ENCODE data around the gene PPP1R14C. TPM values are rescaled to one million over a fixed set of nuclear protein-coding genes. Genes with fewer than 3 reads are reported as not detected.

The PPP1R14C gene
- total and polyA plus RNA-seq, 2 of the 13 experiments (the other 11 are each of a cell fraction or from before 2014, with no cell fraction given) = not detected

GRCh38 chr6:150288456-150288855 is 145.6 kb downstream of the PPP1R14C start (continued):
- TF ChIP-seq ZNF136 (CRISPR knock-in tag; IDR thresholded peaks at IDR 0.05; ENCODE audit: low read depth) (no peak), ZNF788 (CRISPR knock-in tag; IDR thresholded peaks at IDR 0.05; ENCODE audit: borderline replicate concordance) (no peak), DR1 (CRISPR knock-in tag; IDR thresholded peaks at IDR 0.05) (no peak)

DNA sequence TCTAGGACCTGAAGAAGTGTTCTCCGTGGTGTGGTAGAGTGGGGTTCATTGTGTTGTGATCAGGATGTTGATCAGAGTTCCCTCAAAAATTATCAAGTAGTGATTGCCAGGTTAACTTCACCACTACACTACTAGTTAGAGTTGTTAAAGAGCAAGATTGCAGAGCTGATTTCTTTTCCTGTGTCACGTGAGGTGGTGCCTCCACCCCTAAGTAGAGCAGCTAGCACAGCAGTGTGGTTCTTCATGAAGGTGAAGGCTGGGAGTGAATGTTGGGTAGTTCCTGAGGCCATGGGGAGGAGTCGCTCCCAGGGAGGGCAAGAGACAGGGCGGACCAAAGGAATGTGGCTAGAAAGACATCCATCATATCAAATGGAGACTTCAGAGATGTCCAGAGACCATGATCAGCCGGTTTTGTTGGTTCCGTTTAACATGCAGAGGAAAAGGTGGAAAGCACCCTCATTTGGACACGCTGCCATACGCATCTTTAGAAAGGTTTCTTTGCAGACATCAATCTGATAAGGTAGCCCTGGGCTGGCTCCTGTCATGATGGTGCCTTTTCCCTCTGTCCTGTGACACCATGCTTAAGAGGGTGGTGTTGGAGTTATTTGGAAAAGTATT is 146.7 kb downstream of the PPP1R14C start:
- Histone ChIP-seq H3K27ac (ENCODE audit: extremely low read length, insufficient read depth, low read length) (no peak overlapping the region), H3K79me2 (ENCODE audit: insufficient read depth, low read length) (no peaks in the 10 kb centered on the region), H2AFZ (ENCODE audit: low read length) (no peak overlapping the region), H3K4me2 (ENCODE audit: low read depth, low read length) (no peak overlapping the region), H3K36me3 (replicated peaks in 1 of 2; ENCODE audit: control insufficient read depth in 1 of 2, insufficient read depth in 2 of 2, low read length in 2 of 2) (no peaks in the 10 kb centered on the region), H3K4me3 (replicated peaks in 1 of 3; ENCODE audit: insufficient read depth in 1 of 3, low read depth in 2 of 3, low read length in 3 of 3) (no peak overlapping the region), H3K4me1 (ENCODE audit: insufficient read depth, low read length) (no peaks in the 10 kb centered on the region), H4K20me1 (ENCODE audit: insufficient read depth, low read length) (no peaks in the 10 kb centered on the region), H3K9me3 (ENCODE audit: low read length) (peaks cover 5% of the 10 kb centered on the region; the same call in 1 of the 2 replicates), H3K9ac (ENCODE audit: insufficient read depth, low read depth, low read length) (no peak overlapping the region), H3K27me3 (ENCODE audit: control insufficient read depth in 1 of 2, insufficient read depth in 2 of 2, low read length in 2 of 2) (peaks cover 0 to 17% of the 10 kb centered on the region in 2 experiments; a peak in 1 of 5 replicates)
- intact Hi-C loops (cut with micrococcal nuclease; ENCODE audit: unreplicated experiment) (no loop called here), in situ Hi-C loops (cut with HindIII; ENCODE audit: extremely low pct_ligation_motif_present, low pct_unique_long_range_greater_than_20kb) (no loop called here)
- ATAC-seq (no peak), FAIRE-seq (no peak), DNase-seq (ENCODE audit: low spot score) (no peak)
- CTCF ChIA-PET (ENCODE audit: low intra/inter-chr PET ratio, low total read pairs) = no interaction called here
- no peak for TF ChIP-seq ZNF337 (CRISPR knock-in tag; IDR thresholded peaks at IDR 0.05; ENCODE audit: borderline replicate concordance, low read depth)
- WGBS (ENCODE audit: low lambda C conversion rate) = 37% methylated on average over 8 of the region's 8 CpGs
- BruUV-seq (replicated peaks) = no TSS peak
- POLR2A ChIA-PET = interaction anchor here (0.7 kb wide), 1 partner anchor 206 kb away, joined by 3 read pairs; no protein-coding TSS in a partner anchor

DNA sequence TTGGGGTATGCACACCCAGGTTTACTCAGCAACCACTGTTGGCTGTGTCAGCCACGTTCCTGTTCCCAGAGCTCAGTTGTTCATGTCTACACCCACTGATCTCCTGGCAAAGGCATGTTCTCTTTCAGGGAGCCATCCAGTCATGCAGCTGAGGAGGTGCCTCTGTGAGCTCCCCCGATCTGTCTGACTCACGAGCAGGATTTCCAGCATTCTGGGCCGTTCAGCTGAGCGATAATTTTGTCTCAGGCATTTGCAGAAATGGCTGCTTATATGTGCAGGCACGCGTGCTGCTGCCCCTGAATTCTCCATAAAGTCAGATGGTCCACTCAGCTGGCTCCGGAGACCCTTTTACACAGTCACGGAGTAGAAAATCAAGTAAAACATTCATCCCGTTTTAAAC is 147.6 kb downstream of the PPP1R14C start:
- WGBS (ENCODE audit: low lambda C conversion rate) = 29% methylated on average over 10 of the region's 10 CpGs
- Histone ChIP-seq H3K79me2 (ENCODE audit: insufficient read depth, low read length) (no peaks in the 10 kb centered on the region), H3K9ac (ENCODE audit: insufficient read depth, low read depth, low read length) (no peak overlapping the region), H2AFZ (ENCODE audit: low read length) (no peak overlapping the region), H3K4me2 (ENCODE audit: low read depth, low read length) (no peak overlapping the region), H3K9me3 (ENCODE audit: low read length) (peaks cover 5% of the 10 kb centered on the region; the same call in 1 of the 2 replicates), H3K27me3 (ENCODE audit: control insufficient read depth in 1 of 2, insufficient read depth in 2 of 2, low read length in 2 of 2) (peaks cover 0 to 13% of the 10 kb centered on the region in 2 experiments; a peak in 2 of 5 replicates), H3K4me1 (ENCODE audit: insufficient read depth, low read length) (no peaks in the 10 kb centered on the region), H3K27ac (ENCODE audit: extremely low read length, insufficient read depth, low read length) (no peak overlapping the region), H3K4me3 (replicated peaks in 1 of 3; ENCODE audit: insufficient read depth in 1 of 3, low read depth in 2 of 3, low read length in 3 of 3) (no peak overlapping the region), H3K36me3 (replicated peaks in 1 of 2; ENCODE audit: control insufficient read depth in 1 of 2, insufficient read depth in 2 of 2, low read length in 2 of 2) (no peaks in the 10 kb centered on the region), H4K20me1 (ENCODE audit: insufficient read depth, low read length) (no peaks in the 10 kb centered on the region)
- no peak for DNase-seq (ENCODE audit: low spot score)
- no peak for ATAC-seq
- in situ Hi-C loops (cut with HindIII; ENCODE audit: extremely low pct_ligation_motif_present, low pct_unique_long_range_greater_than_20kb) (no loop called here), intact Hi-C loops (cut with micrococcal nuclease; ENCODE audit: unreplicated experiment) (no loop called here)
- CTCF ChIA-PET (ENCODE audit: low intra/inter-chr PET ratio, low total read pairs) = no interaction called here
- FAIRE-seq = no peak
- no TSS peak for BruUV-seq (replicated peaks)
- POLR2A ChIA-PET = no interaction called here
- TF ChIP-seq YEATS4 (CRISPR knock-in tag; IDR thresholded peaks at IDR 0.05; ENCODE audit: borderline replicate concordance) (no peak), AGO1 (IDR thresholded peaks at IDR 0.05; ENCODE audit: low read depth, low read length, poor library complexity, severe bottlenecking) (no peak), HNF1B (CRISPR knock-in tag; IDR thresholded peaks at IDR 0.05) (no peak), GABPA (IDR thresholded peaks at IDR 0.05; ENCODE audit: low read depth, low read length) (no peak), GABPA (CRISPR knock-in tag; IDR thresholded peaks at IDR 0.05; ENCODE audit: low read depth) (no peak), MAFG (CRISPR knock-in tag; IDR thresholded peaks at IDR 0.05) (no peak)
- TF ChIP-seq, protein P1, sequence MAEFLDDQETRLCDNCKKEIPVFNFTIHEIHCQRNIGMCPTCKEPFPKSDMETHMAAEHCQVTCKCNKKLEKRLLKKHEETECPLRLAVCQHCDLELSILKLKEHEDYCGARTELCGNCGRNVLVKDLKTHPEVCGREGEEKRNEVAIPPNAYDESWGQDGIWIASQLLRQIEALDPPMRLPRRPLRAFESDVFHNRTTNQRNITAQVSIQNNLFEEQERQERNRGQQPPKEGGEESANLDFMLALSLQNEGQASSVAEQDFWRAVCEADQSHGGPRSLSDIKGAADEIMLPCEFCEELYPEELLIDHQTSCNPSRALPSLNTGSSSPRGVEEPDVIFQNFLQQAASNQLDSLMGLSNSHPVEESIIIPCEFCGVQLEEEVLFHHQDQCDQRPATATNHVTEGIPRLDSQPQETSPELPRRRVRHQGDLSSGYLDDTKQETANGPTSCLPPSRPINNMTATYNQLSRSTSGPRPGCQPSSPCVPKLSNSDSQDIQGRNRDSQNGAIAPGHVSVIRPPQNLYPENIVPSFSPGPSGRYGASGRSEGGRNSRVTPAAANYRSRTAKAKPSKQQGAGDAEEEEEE (CRISPR knock-in tag; IDR thresholded peaks at IDR 0.05; ENCODE audit: borderline replicate concordance) = no peak

Data from HepG2 (cell line).